ENCODE measurements around the gene ABCA2. TPM values are rescaled to one million over a fixed set of nuclear protein-coding genes. Genes with fewer than 3 reads are reported as not detected.

Gene ABCA2
- total RNA-seq, 1 experiment from 2014 or later: 114 TPM

- H3K27ac ChIP-seq (ENCODE audit: low read depth, low read length): peak overlapping the region; percentile 95; the same call in 1 of the 2 replicates
- DNase-seq (ENCODE audit: low read depth, low spot score): no peak
- peak overlapping the region; percentile 99; the same call in 1 of the 2 replicates for H3K4me2 ChIP-seq (ENCODE audit: low read length)
- H3K9me3 ChIP-seq (ENCODE audit: control insufficient read depth in 1 of 2, insufficient read depth in 1 of 2, low read depth in 1 of 2, low read length in 2 of 2): no peaks in the 10 kb centered on the region; a peak in 1 of 4 replicates
- intact Hi-C loops (cut with micrococcal nuclease): no loop called here
- no peak overlapping the region for H2AFZ ChIP-seq (ENCODE audit: low read depth, low read length, poor library complexity, severe bottlenecking)
- no peak overlapping the region for H3K9ac ChIP-seq (ENCODE audit: low read length)
- ChIA-PET RAD21 (ENCODE audit: low non-redundant PET in 1 of 2, low total read pairs in 2 of 2, uncharacterized antibody in 2 of 2, unreplicated experiment in 2 of 2) (no interaction called here), POLR2A (interaction anchor here (1.0 kb wide), 1 partner anchor 8 kb away, joined by 3 read pairs; no protein-coding TSS in a partner anchor), CTCF (interaction anchor here (0.9 kb wide), 1 partner anchor 35 kb away, joined by 4 read pairs; no protein-coding TSS in a partner anchor)
- no TSS peak for BruUV-seq (replicated peaks)
- H3K79me2 ChIP-seq (ENCODE audit: insufficient read depth, low read length): peaks cover 20% of the 10 kb centered on the region
- H3K27me3 ChIP-seq (ENCODE audit: insufficient read depth, low read length): no peaks in the 10 kb centered on the region
- no peak overlapping the region for H3K4me3 ChIP-seq (replicated peaks in 1 of 2; ENCODE audit: low read depth in 1 of 2, low read length in 2 of 2)
- no peak for ATAC-seq
- H4K20me1 ChIP-seq (ENCODE audit: insufficient read depth): no peaks in the 10 kb centered on the region
- H3K4me1 ChIP-seq (ENCODE audit: control insufficient read depth in 1 of 2, insufficient read depth in 2 of 2, low read length in 2 of 2): peaks cover 52 to 69% of the 10 kb centered on the region in 2 experiments
- H3K36me3 ChIP-seq (ENCODE audit: control insufficient read depth in 1 of 2, insufficient read depth in 2 of 2, low read length in 2 of 2): peaks cover 0 to 12% of the 10 kb centered on the region in 2 experiments; a peak in 2 of 4 replicates
- no peaks in the 10 kb centered on the region for H3K9me2 ChIP-seq (ENCODE audit: insufficient read depth)
- TF ChIP-seq TCF7L2 (IDR thresholded peaks at IDR 0.05; ENCODE audit: borderline replicate concordance, extremely low read depth, insufficient read depth, insufficient read length) (no peak), ZNF274 (IDR thresholded peaks at IDR 0.05; ENCODE audit: low read depth, low read length) (no peak), CBX3 (IDR thresholded peaks at IDR 0.05; ENCODE audit: low read depth) (no peak), CTCF (IDR thresholded peaks at IDR 0.05 in 2 of 3, conservative IDR thresholded peaks at IDR 0.05 in 1 of 3; ENCODE audit: borderline replicate concordance in 1 of 3, insufficient read depth in 1 of 3, low read depth in 2 of 3, low read length in 2 of 3) (no peak)
These were observed 33.7 kb downstream of the ABCA2 start for GRCh38 chr9:136994180-136994887.

Data from HCT116 (cell line).